HTERT RPE-1 (cell line): Measurements from ENCODE around the gene ZIC5.
"Not testable (repeated sequence)": the region's sequence is repeated elsewhere in the genome, so short reads cannot be mapped to it uniquely, and the experiment has no call there.

Experiments used
- in situ Hi-C: fragments of 300-500 bp; cut with MboI; formaldehyde crosslinking; loops from 4 replicates; pipeline ENCODE4 v1.14.3; 2020; ENCODE audit warnings: low sequenced_read_pairs

The ZIC5 gene

GRCh38 chr13:99961636-99962035 lies 9.9 kb downstream of the ZIC5 start:
- in situ Hi-C loops = no loop called here

- in situ Hi-C loops = no loop called here
Measured at GRCh38 chr13:99960663-99961311, 10.8 kb downstream of the ZIC5 start.

- in situ Hi-C loops = no loop called here
Measured at GRCh38 chr13:99959540-99960230, 11.9 kb downstream of the ZIC5 start.

- in situ Hi-C loops = no loop called here
Measured at GRCh38 chr13:99959127-99959539, 12.4 kb downstream of the ZIC5 start.

- in situ Hi-C loops = no loop called here
Measured at GRCh38 chr13:99958406-99959126, 13.0 kb downstream of the ZIC5 start.

- in situ Hi-C loops = no loop called here
Measured at GRCh38 chr13:99956473-99957349, 14.9 kb downstream of the ZIC5 start.

DNA sequence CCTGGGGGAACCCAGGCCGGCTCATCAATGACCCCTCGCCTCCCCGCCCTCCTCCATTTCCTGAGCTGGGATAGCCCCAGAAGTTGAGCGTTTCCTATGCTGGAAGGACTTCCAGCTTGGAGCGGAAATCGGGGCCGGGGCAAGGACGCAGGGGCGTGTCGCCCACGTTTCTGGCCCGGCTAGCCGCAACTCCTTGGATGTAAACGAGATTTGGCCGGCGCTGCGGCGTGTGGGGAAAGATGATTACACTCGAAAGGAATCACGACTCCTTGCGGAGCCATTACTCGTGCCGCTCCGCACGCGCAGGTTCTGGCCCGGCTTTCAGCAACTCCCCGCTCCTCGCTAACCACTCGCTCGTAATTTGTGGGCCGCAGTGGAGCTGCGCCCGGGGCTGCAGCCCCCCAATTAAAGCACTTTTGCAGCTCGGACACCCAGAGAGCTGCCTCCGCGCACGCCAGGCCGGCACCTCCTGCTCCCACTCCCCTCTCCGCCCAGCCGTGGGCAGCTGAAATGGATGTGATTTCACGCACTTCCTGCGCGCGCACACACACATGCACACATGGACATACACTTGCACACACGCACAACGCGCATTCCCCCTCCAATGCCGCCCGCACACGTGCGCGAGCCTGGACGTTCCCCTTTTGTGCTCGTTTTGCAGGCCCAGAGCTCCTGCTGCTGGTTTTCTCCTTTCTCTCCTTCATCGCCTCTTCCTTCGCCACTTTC lies 15.7 kb downstream of the ZIC5 start:
- in situ Hi-C loops = no loop called here

DNA sequence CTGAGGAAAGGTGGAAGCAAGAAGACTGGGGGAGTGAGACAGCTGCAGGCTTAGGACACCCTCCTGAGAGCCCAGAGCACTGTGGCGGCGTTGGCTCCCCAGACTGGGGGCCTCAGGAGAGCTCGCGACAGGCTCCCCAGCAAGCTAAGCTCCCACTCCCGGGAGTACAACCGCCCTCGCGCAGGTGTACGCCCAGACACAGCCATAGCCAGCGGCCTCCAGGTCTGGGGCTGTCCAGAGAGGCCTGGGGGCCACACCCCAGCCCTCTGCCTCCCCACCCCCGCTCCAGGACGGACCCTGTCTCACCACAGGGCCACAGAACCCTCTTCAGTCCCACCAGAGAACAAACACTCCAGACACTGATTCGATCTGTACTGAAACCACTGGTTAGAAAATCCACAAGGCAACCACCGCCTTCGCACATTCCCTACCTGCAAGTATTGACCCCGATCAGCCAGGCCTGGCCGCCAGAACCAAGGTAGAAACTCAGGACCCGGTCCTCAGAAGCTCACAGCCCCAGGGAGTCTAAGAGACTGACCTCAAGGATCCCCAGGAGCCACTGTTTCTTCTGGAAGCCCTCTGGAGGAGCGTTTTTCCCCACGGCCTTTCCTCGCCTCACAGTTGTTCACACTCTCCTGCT lies 16.3 kb downstream of the ZIC5 start:
- in situ Hi-C loops = no loop called here

DNA sequence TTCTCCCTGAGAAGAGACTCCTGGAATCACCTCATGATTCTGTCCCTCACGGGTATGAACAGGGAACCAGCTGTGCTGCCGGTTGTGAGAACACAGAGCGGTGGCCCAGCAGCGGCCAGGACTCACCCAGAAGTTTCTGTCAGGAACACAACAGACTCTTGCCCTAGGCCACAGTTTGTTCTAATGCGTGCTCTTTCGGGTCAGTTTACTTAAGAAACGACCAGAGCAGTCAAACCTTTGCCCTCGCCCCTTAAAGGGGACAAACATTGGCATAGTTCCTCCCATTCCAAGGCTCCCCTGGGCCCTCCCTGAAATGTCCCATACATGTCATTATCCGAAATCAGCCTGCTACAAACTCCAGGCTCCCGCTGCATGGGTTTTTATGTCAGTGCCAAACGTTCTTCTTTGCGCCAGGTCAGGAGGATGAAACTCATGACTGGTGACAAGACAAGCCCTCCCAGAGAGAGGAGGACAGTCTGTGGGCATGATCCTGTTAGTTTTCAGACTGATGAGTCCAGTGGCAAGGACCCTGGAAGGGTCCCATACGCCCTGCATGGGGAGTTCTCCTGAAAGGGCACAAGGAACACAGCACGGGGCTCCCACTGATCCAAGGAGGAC lies 18.3 kb downstream of the ZIC5 start:
- in situ Hi-C loops = no loop called here

GRCh38 chr13:99951666-99952065 lies 19.9 kb downstream of the ZIC5 start:
- in situ Hi-C loops = not testable (repeated sequence)

- in situ Hi-C loops = no loop called here
Measured at GRCh38 chr13:99949679-99950413, 21.7 kb downstream of the ZIC5 start.

DNA sequence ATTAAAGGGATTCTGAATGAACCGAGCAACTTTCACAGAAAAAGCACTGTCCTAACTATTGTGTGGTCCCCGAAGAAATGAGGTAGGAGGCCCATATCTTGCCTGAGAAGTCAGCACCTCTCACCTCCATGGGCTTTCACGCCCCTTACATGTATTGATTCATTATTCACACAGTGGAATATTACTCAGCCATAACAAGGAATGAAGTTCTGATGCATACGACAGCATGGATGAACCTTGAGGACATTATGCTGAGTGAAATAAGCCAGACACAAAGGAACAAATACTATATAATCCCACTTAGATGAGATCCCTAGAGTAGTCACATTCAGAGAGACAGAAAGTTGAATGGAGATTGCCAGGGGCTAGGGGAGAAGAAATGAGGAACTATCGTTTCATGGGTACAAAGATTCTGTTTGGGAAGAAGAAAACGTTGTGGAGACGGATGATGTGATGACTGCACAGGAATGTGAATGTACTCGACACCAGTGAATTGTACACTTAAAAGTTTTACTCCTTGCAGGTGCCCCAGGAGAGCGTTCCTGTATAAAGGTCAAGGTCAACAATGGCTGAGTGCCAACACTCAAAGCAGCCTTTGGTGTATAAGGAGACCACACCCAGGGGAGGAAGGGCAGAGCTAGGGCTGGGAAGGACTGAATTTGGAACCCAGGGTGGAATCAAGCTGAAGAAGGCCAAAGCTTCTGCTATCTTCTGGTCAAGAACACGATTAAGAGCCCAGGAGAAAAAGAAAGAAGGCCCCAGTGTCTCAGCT lies 22.5 kb downstream of the ZIC5 start:
- in situ Hi-C loops = no loop called here

DNA sequence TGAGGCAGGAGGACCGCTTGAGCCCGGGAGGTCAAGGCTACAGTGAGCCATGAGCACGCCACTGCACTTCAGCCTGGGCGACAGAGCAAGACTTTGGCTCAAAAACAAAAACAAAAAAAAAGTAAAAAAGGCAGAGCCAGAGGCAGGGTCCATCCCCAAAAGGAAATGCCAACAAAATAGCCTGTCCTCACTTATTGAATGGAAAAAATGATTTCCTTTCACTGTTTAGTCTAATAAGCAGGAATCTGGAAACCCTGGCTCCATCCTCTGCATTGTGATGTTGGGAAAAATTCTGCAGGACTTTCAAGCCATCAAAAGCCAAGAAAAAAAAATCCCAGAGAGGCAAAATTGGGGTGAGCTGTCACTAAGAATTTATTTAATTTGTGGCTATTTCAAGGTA lies 23.2 kb downstream of the ZIC5 start:
- in situ Hi-C loops = no loop called here

- in situ Hi-C loops = no loop called here
Measured at GRCh38 chr13:99947666-99948065, 23.9 kb downstream of the ZIC5 start.

GRCh38 chr13:99945515-99945914 lies 26.1 kb downstream of the ZIC5 start:
- in situ Hi-C loops = not testable (repeated sequence)

DNA sequence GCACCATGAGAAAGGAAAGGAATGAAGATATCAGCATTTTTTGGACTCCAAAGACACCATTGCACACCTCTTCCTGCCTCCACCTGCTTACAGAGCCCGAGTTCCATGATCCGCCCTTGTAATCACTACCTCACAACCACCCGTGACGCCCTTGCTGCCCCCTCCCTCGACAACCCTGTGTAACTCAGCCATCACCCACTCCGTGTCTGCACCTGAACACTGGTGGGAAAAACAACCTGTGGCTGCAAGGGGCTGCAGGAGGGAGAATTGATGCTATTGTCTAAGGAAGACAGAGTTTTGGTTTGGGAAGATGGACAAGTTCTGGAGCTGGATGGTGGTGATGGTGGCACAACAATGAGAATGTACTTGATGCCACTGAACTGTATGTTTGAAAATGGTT lies 27.0 kb downstream of the ZIC5 start:
- in situ Hi-C loops = no loop called here

GRCh38 chr13:99944102-99944501 lies 27.5 kb downstream of the ZIC5 start:
- in situ Hi-C loops = no loop called here

- in situ Hi-C loops = no loop called here
Measured at GRCh38 chr13:99941911-99942310, 29.7 kb downstream of the ZIC5 start.
